PC-9 (cell line): ENCODE data around the gene ZDHHC8. TPM values are rescaled to one million over a fixed set of nuclear protein-coding genes. Genes with fewer than 3 reads are reported as not detected.

ENCODE experiments used
- BruUV-seq: library from RNA; stranded (reverse); fragments of 400-500 nt; replicated peaks from 2 replicates; lab custom pipeline; 2021; lab: Mats Ljungman, UMichigan
- CTCF ChIA-PET: fragments of 300-600 bp; sonication (Branson Sonifier 250); formaldehyde crosslinking; loops from one replicate; lab custom pipeline; 2022; ENCODE audit warnings: antibody characterized with exemption; lab: Charles Lee
- POLR2A ChIA-PET: fragments of 300-600 bp; sonication (Branson Sonifier 250); formaldehyde crosslinking; loops from one replicate; lab custom pipeline; 2022; ENCODE audit warnings: antibody characterized with exemption; ENCODE audit not compliant: unreplicated experiment; lab: Charles Lee
- DNase-seq, 2 experiments: peaks; one replicate each; pipeline versions ENCODE4 v3.0.0 to v3.0.0-alpha.2; 2015 to 2022; ENCODE audit warnings: mixed read lengths in 1 of 2
- H2AFZ ChIP-seq: fragments of 200-600 bp; sonication (generic); 2 replicates; pipeline ENCODE4 v1.8.1; 2017; ENCODE audit warnings: antibody characterized with exemption
- H3F3A ChIP-seq: fragments of 200-600 bp; sonication (generic); 2 replicates; pipeline ENCODE4 v1.8.1; 2017; ENCODE audit warnings: antibody characterized with exemption, mild to moderate bottlenecking, low read depth; ENCODE audit not compliant: insufficient read depth
- H3K27ac ChIP-seq: fragments of 200-600 bp; sonication (generic); 2 replicates; pipeline ENCODE4 v1.6.1; 2016; ENCODE audit warnings: mixed run types
- H3K27me3 ChIP-seq: fragments of 200-600 bp; sonication (generic); 2 replicates; pipeline ENCODE4 v1.6.1; 2016; ENCODE audit warnings: low read depth, mixed run types; ENCODE audit not compliant: insufficient read depth
- H3K36me3 ChIP-seq: fragments of 200-600 bp; sonication (generic); 2 replicates; pipeline ENCODE4 v1.6.1; 2016; ENCODE audit warnings: low read depth, mixed run types
- H3K4me1 ChIP-seq: fragments of 200-600 bp; sonication (generic); replicated peaks from 2 replicates; pipeline ENCODE4 v1.6.1; 2016; ENCODE audit warnings: mixed run types; ENCODE audit not compliant: insufficient read depth
- H3K4me2 ChIP-seq: fragments of 200-600 bp; sonication (generic); 2 replicates; pipeline ENCODE4 v1.6.1; 2017; ENCODE audit warnings: mixed run types
- H3K4me3 ChIP-seq: fragments of 200-600 bp; sonication (generic); 2 replicates; pipeline ENCODE4 v1.6.1; 2016; ENCODE audit warnings: mixed run types
- H3K79me2 ChIP-seq: fragments of 200-600 bp; sonication (generic); 2 replicates; pipeline ENCODE4 v1.6.1; 2017; ENCODE audit warnings: low read depth, mixed run types
- H3K9me2 ChIP-seq: fragments of 200-600 bp; sonication (generic); 2 replicates; pipeline ENCODE4 v1.8.1; 2017; ENCODE audit warnings: mild to moderate bottlenecking; ENCODE audit not compliant: insufficient read depth
- H3K9me3 ChIP-seq: fragments of 200-600 bp; sonication (generic); 2 replicates; pipeline ENCODE4 v1.8.1; 2016; ENCODE audit warnings: low read depth; ENCODE audit not compliant: insufficient read depth
- H4K20me1 ChIP-seq: fragments of 200-600 bp; sonication (generic); 2 replicates; pipeline ENCODE4 v1.8.1; 2017; ENCODE audit not compliant: insufficient read depth
- EZH2 ChIP-seq: fragments of 200-600 bp; sonication (generic); IDR thresholded peaks from 2 replicates; pipeline ENCODE4 v1.8.0; 2017; ENCODE audit warnings: antibody characterized with exemption, low read depth
- intact Hi-C: fragments of 100-400 bp; cut with micrococcal nuclease; formaldehyde crosslinking; loops from one replicate; pipeline ENCODE4 v1.10.0; 2022; ENCODE audit not compliant: unreplicated experiment
- total RNA-seq: library from RNA; stranded (reverse); gene quantifications from 2 replicates; pipeline ENCODE4 v1.2.3, GENCODE V29; 2021
- TF ChIP-seq, protein P1 (sequence below): fragments of 200-600 bp; sonication (generic); conservative IDR thresholded peaks from 2 replicates; pipeline ENCODE4 v1.6.1; 2017; ENCODE audit warnings: mixed run types, antibody characterized with exemption, mild to moderate bottlenecking, moderate library complexity

Gene ZDHHC8
- total RNA-seq, 1 experiment from 2014 or later, result 34.4 TPM

DNA sequence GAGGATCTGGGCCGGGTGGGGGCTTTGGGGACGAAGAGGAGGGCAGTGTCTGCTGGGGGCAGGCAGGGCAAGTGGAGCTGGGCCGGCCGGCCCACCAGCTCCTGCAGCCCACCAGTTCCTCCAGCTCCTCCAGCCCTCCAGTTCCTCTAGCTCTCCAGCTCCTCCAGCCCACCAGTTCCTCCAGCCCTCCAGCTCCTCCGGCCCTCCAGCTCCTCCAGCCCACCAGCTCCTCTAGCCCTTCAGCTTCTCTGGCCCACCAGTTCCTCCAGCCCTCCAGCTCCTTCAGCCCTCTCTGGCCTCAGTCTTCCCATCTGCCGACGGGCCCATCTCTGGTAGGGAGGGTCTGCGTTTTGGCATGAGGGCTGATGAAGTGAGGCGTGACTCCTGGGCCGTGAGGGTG is 28.4 kb downstream of the ZDHHC8 start:
- DNase-seq, result no peak

GRCh38 chr22:20164863-20165262 is 33.3 kb downstream of the ZDHHC8 start:
- POLR2A ChIA-PET, result no interaction called here
- H3K27ac ChIP-seq, result no peak overlapping the region
- TF ChIP-seq, protein P1, sequence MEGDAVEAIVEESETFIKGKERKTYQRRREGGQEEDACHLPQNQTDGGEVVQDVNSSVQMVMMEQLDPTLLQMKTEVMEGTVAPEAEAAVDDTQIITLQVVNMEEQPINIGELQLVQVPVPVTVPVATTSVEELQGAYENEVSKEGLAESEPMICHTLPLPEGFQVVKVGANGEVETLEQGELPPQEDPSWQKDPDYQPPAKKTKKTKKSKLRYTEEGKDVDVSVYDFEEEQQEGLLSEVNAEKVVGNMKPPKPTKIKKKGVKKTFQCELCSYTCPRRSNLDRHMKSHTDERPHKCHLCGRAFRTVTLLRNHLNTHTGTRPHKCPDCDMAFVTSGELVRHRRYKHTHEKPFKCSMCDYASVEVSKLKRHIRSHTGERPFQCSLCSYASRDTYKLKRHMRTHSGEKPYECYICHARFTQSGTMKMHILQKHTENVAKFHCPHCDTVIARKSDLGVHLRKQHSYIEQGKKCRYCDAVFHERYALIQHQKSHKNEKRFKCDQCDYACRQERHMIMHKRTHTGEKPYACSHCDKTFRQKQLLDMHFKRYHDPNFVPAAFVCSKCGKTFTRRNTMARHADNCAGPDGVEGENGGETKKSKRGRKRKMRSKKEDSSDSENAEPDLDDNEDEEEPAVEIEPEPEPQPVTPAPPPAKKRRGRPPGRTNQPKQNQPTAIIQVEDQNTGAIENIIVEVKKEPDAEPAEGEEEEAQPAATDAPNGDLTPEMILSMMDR, result no peak
- no peak for TF ChIP-seq EZH2
- no peaks in the 10 kb centered on the region for H3K9me2 ChIP-seq
- H3K9me3 ChIP-seq, result no peaks in the 10 kb centered on the region
- CTCF ChIA-PET, result no interaction called here
- intact Hi-C loops, result no loop called here
- H4K20me1 ChIP-seq, result no peaks in the 10 kb centered on the region
- BruUV-seq, result no TSS peak
- no peaks in the 10 kb centered on the region for H3K4me1 ChIP-seq
- DNase-seq, result no peak
- H3K4me3 ChIP-seq, result no peak overlapping the region
- H3F3A ChIP-seq, result no peaks in the 10 kb centered on the region
- H3K27me3 ChIP-seq, result peaks cover 17% of the 10 kb centered on the region
- no peaks in the 10 kb centered on the region for H3K79me2 ChIP-seq
- no peak overlapping the region for H3K4me2 ChIP-seq
- no peaks in the 10 kb centered on the region for H3K36me3 ChIP-seq
- H2AFZ ChIP-seq, result no peak overlapping the region

More for the DNA sequence above, 28.4 kb downstream of the ZDHHC8 start:
- no TSS peak for BruUV-seq
- H3K79me2 ChIP-seq, result no peaks in the 10 kb centered on the region
- intact Hi-C loops, result no loop called here
- no peak overlapping the region for H3K4me3 ChIP-seq
- H3K36me3 ChIP-seq, result no peaks in the 10 kb centered on the region
- POLR2A ChIA-PET, result interaction anchor here (0.6 kb wide), 1 partner anchor 47 kb away, joined by 11 read pairs; no protein-coding TSS in a partner anchor
- no peak overlapping the region for H2AFZ ChIP-seq
- CTCF ChIA-PET, result no interaction called here
- H3K27ac ChIP-seq, result no peak overlapping the region
- peaks cover 15% of the 10 kb centered on the region for H3K27me3 ChIP-seq
- peaks cover 3% of the 10 kb centered on the region; the same call in 1 of the 2 replicates for H4K20me1 ChIP-seq
- no peak overlapping the region for H3K4me2 ChIP-seq
- H3F3A ChIP-seq, result no peaks in the 10 kb centered on the region
- no peak for TF ChIP-seq EZH2
- TF ChIP-seq, protein P1, result no peak
- no peaks in the 10 kb centered on the region for H3K4me1 ChIP-seq
- H3K9me3 ChIP-seq, result no peaks in the 10 kb centered on the region
- H3K9me2 ChIP-seq, result no peaks in the 10 kb centered on the region

DNA sequence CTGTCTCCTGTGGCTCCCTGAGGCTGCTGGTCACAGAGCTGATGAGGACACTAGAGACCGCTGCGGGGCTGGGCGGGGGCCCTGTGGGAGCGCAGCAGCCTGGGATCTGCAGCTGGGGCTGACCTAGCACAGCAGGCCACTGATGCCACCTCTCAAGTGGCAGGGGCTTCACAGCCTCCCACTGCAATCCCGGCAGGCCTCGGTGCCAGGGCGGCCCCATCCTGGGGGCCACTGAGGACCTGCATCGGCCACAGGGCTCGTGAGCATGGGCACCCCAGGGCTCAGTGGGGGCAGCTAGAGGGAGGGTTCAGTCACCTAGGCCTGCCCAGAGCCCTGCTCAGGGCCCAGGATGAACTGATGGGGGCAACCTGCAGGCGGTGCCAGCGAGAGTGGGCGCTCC is 33.8 kb downstream of the ZDHHC8 start:
- no peaks in the 10 kb centered on the region for H3K79me2 ChIP-seq
- no peak for DNase-seq
- no peaks in the 10 kb centered on the region for H3K4me1 ChIP-seq
- H3K27ac ChIP-seq, result no peak overlapping the region
- intact Hi-C loops, result no loop called here
- no peak overlapping the region for H2AFZ ChIP-seq
- H3F3A ChIP-seq, result no peaks in the 10 kb centered on the region
- BruUV-seq, result no TSS peak
- no peaks in the 10 kb centered on the region for H4K20me1 ChIP-seq
- H3K4me3 ChIP-seq, result no peak overlapping the region
- H3K27me3 ChIP-seq, result peaks cover 13% of the 10 kb centered on the region; the same call in 1 of the 2 replicates
- H3K36me3 ChIP-seq, result no peaks in the 10 kb centered on the region
- no peaks in the 10 kb centered on the region for H3K9me2 ChIP-seq
- no peak overlapping the region for H3K4me2 ChIP-seq
- TF ChIP-seq, protein P1, result no peak
- no peak for TF ChIP-seq EZH2
- POLR2A ChIA-PET, result no interaction called here
- no peaks in the 10 kb centered on the region for H3K9me3 ChIP-seq
- CTCF ChIA-PET, result no interaction called here
